ENCODE measurements around the gene TMBIM1.

DNA sequence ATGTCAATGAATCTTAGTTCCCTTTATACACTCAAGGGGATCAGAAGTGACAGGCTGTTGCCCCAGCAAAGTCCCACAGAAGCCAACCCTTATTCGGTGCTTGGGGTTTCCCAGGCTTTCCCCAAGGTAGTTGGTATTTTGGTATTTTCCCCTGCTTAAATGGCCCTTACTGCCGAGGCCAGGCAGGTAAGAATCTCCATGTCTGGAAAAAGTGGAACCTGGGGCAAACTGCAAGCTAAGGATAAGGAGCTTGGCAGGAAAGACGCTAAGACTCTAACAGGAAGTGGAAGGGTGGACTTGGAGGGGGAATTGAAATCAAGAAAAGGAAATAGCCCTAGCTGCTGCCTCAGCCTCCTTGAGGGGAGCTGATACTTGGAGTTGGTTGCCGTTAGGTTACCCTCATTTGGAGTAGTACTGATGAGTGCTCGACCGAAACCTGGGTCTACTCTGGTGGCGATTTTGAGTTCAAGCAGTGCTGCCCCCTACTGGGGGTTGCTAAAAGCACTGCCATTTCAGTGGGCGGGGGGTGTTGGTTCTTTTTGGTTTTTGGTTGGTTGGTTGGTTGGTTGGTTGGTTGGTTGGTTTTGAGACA, 34.8 kb downstream of the TMBIM1 start:
- no peak for TF ChIP-seq POLR2A (IDR thresholded peaks at IDR 0.05)
- TF ChIP-seq, protein P1, sequence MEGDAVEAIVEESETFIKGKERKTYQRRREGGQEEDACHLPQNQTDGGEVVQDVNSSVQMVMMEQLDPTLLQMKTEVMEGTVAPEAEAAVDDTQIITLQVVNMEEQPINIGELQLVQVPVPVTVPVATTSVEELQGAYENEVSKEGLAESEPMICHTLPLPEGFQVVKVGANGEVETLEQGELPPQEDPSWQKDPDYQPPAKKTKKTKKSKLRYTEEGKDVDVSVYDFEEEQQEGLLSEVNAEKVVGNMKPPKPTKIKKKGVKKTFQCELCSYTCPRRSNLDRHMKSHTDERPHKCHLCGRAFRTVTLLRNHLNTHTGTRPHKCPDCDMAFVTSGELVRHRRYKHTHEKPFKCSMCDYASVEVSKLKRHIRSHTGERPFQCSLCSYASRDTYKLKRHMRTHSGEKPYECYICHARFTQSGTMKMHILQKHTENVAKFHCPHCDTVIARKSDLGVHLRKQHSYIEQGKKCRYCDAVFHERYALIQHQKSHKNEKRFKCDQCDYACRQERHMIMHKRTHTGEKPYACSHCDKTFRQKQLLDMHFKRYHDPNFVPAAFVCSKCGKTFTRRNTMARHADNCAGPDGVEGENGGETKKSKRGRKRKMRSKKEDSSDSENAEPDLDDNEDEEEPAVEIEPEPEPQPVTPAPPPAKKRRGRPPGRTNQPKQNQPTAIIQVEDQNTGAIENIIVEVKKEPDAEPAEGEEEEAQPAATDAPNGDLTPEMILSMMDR (IDR thresholded peaks at IDR 0.05), result peak in 3 of 6 experiments; percentile 32 to 50 (median 39)

Data from thyroid gland (tissue), 4 donors.